Panc1 (cell line): ENCODE results near the gene PKP4. TPM values are rescaled to one million over a fixed set of nuclear protein-coding genes. Genes with fewer than 3 reads are reported as not detected.

Experiments used
- ATAC-seq: fragments of 200-7000 bp; cut with Tn5 transposase; 2 replicates; pipeline ENCODE4 v1.9.1; 2020; ENCODE audit warnings: mild to moderate bottlenecking, moderate library complexity
- BruUV-seq: library from RNA; stranded (reverse); fragments of 400-500 nt; replicated peaks from 2 replicates; lab custom pipeline; 2021; lab: Mats Ljungman, UMichigan
- CTCF ChIA-PET: fragments of 300-600 bp; sonication (Branson Sonifier 250); formaldehyde crosslinking; loops from one replicate; lab custom pipeline; 2022; ENCODE audit warnings: antibody characterized with exemption; lab: Charles Lee
- POLR2A ChIA-PET: fragments of 300-600 bp; sonication (Branson Sonifier 250); formaldehyde crosslinking; loops from one replicate; lab custom pipeline; 2022; ENCODE audit warnings: antibody characterized with exemption; lab: Charles Lee
- DNase-seq: peaks from one replicate; pipeline ENCODE4 v3.0.0-alpha.2; 2010; ENCODE audit warnings: low read depth, low spot score
- H3K27ac ChIP-seq: 2 replicates; pipeline ENCODE4 v1.5.1; 2011; ENCODE audit warnings: mild to moderate bottlenecking, low read length, inconsistent platforms
- H3K27me3 ChIP-seq: fragments of 200-500 bp; sonication (Bioruptor generic); 2 replicates; pipeline ENCODE4 v1.6.0; 2014; ENCODE audit warnings: low read length, inconsistent platforms; ENCODE audit not compliant: control insufficient read depth, insufficient read depth
- H3K36me3 ChIP-seq: fragments of 200-500 bp; sonication (Bioruptor generic); 2 replicates; pipeline ENCODE4 v1.5.1; 2014; ENCODE audit warnings: inconsistent platforms, mild to moderate bottlenecking, low read length, moderate library complexity; ENCODE audit not compliant: control insufficient read depth, insufficient read depth
- H3K4me1 ChIP-seq: 2 replicates; pipeline ENCODE4 v1.5.1; 2011; ENCODE audit warnings: inconsistent platforms, mild to moderate bottlenecking, low read length, moderate library complexity; ENCODE audit not compliant: control insufficient read depth, insufficient read depth
- H3K4me3 ChIP-seq, 2 experiments: 2 replicates each; pipeline ENCODE4 v1.5.1; 2011 to 2012; ENCODE audit warnings: low read depth in 2 of 2, low read length in 2 of 2, mild to moderate bottlenecking in 2 of 2, inconsistent platforms in 1 of 2, moderate library complexity in 1 of 2
- H3K9me3 ChIP-seq: fragments of 200-500 bp; sonication (Bioruptor generic); 2 replicates; pipeline ENCODE4 v1.5.1; 2014; ENCODE audit warnings: low read depth, mild to moderate bottlenecking, inconsistent platforms, low read length, moderate library complexity; ENCODE audit not compliant: control insufficient read depth, insufficient read depth
- POLR2AphosphoS5 ChIP-seq: IDR thresholded peaks from 2 replicates; pipeline ENCODE4 v1.6.1; 2012; ENCODE audit warnings: mild to moderate bottlenecking, low read depth, low read length, moderate library complexity
- SIN3A ChIP-seq: IDR thresholded peaks from 2 replicates; pipeline ENCODE4 v1.6.1; 2012; ENCODE audit warnings: low read depth, mild to moderate bottlenecking, low read length, moderate library complexity, borderline replicate concordance; ENCODE audit not compliant: insufficient read depth
- TCF7L2 ChIP-seq: IDR thresholded peaks from 2 replicates; pipeline ENCODE4 v1.6.1; 2011; ENCODE audit warnings: mild to moderate bottlenecking, low read depth, low read length, inconsistent platforms
- in situ Hi-C: cut with HindIII; loops from 2 replicates; pipeline ENCODE4 v1.10.0; 2016; ENCODE audit warnings: low sequenced_read_pairs, low pct_unique_long_range_greater_than_20kb
- intact Hi-C: fragments of 100-400 bp; cut with micrococcal nuclease; formaldehyde crosslinking; loops from one replicate; pipeline ENCODE4 v1.10.0; 2022; ENCODE audit not compliant: unreplicated experiment
- total RNA-seq: library from RNA; stranded (reverse); gene quantifications from one replicate; pipeline ENCODE4 v1.2.1, GENCODE V29; 2021; ENCODE audit not compliant: unreplicated experiment
- TF ChIP-seq, protein P1 (sequence below): fragments of 450-650 bp; IDR thresholded peaks from 2 replicates; pipeline ENCODE4 v1.5.1; 2017; ENCODE audit warnings: mild to moderate bottlenecking
- TF ChIP-seq, protein P2 (sequence below), 2 experiments: IDR thresholded peaks; 2 replicates each; pipeline ENCODE4 v1.6.1; 2011 to 2012; ENCODE audit warnings: low read depth in 2 of 2, control low read depth in 1 of 2, low read length in 1 of 2, mild to moderate bottlenecking in 1 of 2, moderate library complexity in 1 of 2; ENCODE audit not compliant: insufficient read depth in 1 of 2

Gene PKP4
- total RNA-seq, 1 experiment from 2014 or later: 81.7 TPM

DNA sequence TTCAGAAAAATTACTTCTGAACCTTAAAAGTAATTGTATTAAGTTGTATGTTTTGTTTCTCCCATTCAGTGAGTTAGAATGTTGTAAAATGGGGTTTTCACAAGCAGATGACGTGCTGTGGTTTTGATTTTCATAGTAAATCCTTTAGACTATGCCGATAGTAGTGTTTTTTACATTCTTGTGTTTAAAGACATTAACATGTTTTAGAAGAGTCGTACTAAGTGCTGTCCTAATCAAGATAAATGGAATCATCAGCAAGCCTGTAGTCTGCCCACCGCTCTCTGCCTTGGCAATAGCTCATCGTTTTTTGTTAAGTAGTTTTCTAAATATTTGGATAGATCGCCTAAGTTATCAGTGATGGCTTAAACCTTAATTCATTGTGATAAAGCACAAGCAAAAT, 21.5 kb downstream of the PKP4 start:
- Histone ChIP-seq H3K4me3 (no peak overlapping the region), H3K9me3 (no peaks in the 10 kb centered on the region), H3K27ac (no peak overlapping the region), H3K27me3 (no peaks in the 10 kb centered on the region), H3K4me1 (no peaks in the 10 kb centered on the region), H3K36me3 (no peaks in the 10 kb centered on the region)
- in situ Hi-C loops (no loop called here), intact Hi-C loops (no loop called here)
- POLR2A ChIA-PET: no interaction called here
- no peak for DNase-seq
- BruUV-seq: no TSS peak
- TF ChIP-seq SIN3A (no peak), POLR2AphosphoS5 (no peak)
- no peak for ATAC-seq
- CTCF ChIA-PET: interaction anchor here (0.6 kb wide), 1 partner anchor 267 kb away, joined by 3 read pairs; no protein-coding TSS in a partner anchor

DNA sequence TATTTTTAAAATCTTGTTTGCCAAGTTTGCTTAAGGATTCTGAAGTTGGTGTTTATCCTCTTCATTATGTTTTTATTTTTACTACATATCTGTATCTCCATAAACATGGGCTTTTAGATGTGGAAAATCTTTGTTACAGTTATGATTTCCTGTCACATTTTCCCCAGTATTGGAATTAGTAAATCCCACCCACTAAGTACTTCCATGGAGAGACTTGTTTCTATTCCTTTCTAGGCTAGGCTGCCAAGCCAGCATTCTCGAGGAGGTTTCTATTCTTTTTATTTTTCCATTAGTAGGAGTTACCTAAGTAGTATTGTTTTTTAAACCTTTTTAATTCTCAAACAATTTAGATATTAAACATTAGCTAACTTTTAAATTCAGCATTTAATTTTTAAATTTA, 22.1 kb downstream of the PKP4 start:
- in situ Hi-C loops: no loop called here
- POLR2A ChIA-PET: no interaction called here

More for the DNA sequence above, 22.1 kb downstream of the PKP4 start:
- DNase-seq: no peak
- CTCF ChIA-PET: no interaction called here
- TF ChIP-seq SIN3A: no peak
- TF ChIP-seq, protein P1, sequence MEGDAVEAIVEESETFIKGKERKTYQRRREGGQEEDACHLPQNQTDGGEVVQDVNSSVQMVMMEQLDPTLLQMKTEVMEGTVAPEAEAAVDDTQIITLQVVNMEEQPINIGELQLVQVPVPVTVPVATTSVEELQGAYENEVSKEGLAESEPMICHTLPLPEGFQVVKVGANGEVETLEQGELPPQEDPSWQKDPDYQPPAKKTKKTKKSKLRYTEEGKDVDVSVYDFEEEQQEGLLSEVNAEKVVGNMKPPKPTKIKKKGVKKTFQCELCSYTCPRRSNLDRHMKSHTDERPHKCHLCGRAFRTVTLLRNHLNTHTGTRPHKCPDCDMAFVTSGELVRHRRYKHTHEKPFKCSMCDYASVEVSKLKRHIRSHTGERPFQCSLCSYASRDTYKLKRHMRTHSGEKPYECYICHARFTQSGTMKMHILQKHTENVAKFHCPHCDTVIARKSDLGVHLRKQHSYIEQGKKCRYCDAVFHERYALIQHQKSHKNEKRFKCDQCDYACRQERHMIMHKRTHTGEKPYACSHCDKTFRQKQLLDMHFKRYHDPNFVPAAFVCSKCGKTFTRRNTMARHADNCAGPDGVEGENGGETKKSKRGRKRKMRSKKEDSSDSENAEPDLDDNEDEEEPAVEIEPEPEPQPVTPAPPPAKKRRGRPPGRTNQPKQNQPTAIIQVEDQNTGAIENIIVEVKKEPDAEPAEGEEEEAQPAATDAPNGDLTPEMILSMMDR: no peak
- TF ChIP-seq POLR2AphosphoS5: no peak
- no peak for TF ChIP-seq TCF7L2
- TF ChIP-seq, protein P2, sequence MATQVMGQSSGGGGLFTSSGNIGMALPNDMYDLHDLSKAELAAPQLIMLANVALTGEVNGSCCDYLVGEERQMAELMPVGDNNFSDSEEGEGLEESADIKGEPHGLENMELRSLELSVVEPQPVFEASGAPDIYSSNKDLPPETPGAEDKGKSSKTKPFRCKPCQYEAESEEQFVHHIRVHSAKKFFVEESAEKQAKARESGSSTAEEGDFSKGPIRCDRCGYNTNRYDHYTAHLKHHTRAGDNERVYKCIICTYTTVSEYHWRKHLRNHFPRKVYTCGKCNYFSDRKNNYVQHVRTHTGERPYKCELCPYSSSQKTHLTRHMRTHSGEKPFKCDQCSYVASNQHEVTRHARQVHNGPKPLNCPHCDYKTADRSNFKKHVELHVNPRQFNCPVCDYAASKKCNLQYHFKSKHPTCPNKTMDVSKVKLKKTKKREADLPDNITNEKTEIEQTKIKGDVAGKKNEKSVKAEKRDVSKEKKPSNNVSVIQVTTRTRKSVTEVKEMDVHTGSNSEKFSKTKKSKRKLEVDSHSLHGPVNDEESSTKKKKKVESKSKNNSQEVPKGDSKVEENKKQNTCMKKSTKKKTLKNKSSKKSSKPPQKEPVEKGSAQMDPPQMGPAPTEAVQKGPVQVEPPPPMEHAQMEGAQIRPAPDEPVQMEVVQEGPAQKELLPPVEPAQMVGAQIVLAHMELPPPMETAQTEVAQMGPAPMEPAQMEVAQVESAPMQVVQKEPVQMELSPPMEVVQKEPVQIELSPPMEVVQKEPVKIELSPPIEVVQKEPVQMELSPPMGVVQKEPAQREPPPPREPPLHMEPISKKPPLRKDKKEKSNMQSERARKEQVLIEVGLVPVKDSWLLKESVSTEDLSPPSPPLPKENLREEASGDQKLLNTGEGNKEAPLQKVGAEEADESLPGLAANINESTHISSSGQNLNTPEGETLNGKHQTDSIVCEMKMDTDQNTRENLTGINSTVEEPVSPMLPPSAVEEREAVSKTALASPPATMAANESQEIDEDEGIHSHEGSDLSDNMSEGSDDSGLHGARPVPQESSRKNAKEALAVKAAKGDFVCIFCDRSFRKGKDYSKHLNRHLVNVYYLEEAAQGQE (IDR thresholded peaks at IDR 0.05; ENCODE audit: insufficient read depth in 1 of 2, low read depth in 2 of 2, low read length in 1 of 2): no peak
- no peaks in the 10 kb centered on the region for H3K4me1 ChIP-seq
- no peaks in the 10 kb centered on the region for H3K36me3 ChIP-seq
- no peaks in the 10 kb centered on the region for H3K27me3 ChIP-seq
- no TSS peak for BruUV-seq
- no peak overlapping the region for H3K4me3 ChIP-seq
- H3K27ac ChIP-seq: no peak overlapping the region
- no peaks in the 10 kb centered on the region for H3K9me3 ChIP-seq
- no peak for ATAC-seq
- intact Hi-C loops: no loop called here
